ENCODE measurements around the gene SAMHD1.
"Not testable (repeated sequence)": the region's sequence is repeated elsewhere in the genome, so short reads cannot be mapped to it uniquely, and the experiment has no call there.

Gene SAMHD1

DNA sequence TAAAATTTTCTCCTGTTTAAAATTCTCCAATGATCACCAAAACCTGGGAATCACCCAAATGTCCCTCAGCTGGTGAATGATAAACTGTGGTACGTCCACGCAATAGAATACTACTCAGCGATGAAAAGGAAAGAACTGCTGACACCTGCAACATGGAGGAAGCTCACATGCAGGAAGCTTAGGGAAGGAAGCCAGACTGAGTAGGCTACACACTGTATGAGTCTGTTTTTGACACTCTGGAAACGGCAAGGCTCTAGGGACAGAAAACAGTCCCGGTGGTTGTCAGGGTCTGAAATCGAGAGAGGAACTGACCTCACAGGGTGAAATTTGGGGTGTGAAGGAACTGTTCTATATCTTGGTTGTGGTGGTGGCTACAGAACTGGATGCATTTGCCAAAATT lies 100.7 kb downstream of the SAMHD1 start:
- no peak for DNase-seq

DNA sequence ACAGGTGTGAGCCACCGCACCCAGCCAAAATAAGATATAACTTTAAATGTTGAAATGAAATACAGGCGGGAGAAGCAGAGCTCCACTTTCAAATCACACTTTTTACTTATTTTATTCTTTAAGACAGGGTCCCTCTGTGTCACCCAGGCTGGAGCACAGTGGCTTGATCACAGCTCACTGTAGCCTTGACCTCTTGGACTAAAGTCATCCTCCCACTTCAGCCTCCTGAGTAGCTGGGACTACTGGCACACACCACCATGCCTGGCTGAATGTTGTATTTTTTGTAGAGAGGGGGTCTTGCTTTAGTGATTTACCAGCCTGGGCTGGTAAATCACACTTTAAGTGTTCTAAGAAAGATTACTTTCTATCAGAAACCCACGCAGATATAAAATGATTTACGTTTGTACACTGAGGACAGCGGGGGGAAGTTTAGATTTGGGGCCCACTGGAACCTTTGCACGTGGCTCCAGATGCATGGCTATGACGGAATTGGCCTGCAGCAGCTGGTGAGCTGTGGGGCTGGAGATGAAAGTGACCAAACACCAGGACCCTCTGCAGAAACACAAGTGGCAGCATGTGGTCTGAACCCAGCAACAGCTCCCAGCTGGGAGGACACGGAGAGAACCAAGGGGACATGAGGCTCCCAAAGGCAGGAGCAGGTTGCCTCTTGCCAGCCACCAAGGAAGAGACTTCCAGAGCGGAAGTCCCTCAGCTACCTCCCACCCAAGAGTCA lies 102.0 kb downstream of the SAMHD1 start:
- no peak for DNase-seq

DNA sequence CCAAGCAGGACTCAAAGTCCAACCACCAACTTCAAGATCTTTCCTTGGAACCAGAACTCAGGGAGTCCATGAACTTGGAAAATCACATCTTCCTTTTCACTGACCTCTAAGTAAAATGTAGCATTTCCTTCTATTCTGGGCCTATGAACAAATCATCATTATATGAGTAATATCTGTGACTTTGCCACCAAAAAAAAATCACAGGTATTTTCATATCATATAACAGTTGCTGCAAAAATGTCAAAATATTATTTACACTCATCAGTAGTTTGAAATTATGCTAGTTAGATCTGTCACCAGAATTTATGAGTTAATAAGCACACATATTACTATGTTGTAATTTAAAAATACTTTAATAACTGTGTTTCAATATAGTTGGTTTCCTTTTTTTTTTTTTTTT lies 102.8 kb downstream of the SAMHD1 start:
- no peak for DNase-seq

GRCh38 chr20:36848078-36848660 lies 103.3 kb downstream of the SAMHD1 start:
- no peak for DNase-seq

DNA sequence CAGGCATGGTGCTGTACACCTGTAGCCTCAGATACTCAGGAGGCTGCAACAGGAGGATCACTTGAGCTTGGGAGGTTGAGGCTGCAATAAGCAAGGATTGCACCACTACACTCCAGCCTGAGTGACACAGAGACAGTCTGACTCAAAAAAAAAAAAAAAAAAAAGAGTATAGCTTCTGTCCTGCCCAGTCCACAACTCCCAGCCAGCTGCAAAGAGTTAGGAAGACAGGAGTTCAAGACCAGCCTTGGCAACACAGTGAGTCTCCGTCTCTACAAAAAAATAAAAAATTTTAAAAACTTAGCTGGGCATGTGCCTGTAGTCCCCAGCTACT lies 103.8 kb downstream of the SAMHD1 start:
- DNase-seq = no peak

DNA sequence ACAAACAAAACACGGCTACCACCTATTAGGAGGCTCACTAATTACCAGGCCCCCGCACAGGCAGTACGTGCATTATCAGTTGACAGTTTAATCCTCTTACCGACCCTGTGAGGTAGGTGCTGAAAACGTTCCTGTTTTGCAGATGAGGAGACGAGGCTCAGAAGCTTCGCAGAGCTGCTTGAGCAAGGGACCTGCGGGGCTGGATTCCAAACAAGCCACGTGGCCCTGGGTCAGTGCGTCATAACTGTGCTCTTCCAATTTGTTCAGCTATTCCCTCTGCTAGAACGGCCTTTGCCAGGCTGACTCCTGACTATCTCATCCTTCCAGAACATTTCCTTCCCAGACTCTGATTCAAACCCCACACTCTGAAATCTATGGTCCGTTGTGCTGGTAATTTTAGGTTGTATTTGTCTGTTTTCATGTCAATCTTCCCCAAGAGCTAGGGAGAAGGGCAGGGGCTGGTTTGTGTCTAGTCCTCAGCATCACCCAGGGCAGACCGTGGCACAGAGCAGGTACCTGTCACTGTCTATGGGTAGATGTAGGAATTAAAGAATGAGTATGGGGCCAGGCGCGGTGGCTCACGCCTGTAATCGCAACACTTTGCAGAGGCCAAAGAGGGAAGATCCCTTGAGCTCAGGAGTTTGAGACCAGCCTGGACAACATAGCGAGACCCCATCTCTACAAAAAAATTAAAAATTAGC lies 104.3 kb downstream of the SAMHD1 start:
- DNase-seq = no peak

DNA sequence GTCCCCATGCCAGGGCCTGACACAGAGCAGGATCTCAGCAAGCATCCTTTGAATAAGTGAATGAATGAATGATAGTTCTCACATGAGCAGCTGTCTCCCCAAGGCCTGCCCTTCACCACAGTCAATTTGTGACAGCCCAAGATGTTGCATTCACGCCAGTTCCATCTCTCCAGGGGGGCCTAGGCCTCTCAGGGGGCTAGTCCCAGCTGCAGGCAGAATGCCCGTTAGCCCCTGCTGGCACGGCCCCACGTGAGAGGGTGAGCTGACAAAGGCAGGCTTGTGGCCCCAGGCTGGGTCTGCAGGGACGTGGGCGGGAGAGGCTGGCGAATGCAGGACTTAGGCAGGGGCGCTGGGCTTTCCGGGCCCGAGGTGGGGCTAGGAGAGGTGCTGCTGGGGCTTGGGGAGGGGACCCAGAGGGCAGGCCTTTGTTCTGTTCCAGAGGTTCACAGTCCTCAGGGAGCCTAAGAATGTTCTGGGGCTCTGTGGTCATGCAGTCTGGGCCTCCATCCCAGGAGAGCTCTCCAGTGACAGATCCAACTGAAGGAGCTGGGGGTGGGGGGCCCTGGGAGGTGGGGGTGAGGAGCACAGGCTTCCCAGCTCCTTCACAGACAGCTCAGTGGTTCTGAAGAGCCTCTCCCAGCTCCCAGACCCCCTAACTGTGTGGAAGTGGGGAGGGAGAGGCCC lies 106.1 kb downstream of the SAMHD1 start:
- no peak for DNase-seq

DNA sequence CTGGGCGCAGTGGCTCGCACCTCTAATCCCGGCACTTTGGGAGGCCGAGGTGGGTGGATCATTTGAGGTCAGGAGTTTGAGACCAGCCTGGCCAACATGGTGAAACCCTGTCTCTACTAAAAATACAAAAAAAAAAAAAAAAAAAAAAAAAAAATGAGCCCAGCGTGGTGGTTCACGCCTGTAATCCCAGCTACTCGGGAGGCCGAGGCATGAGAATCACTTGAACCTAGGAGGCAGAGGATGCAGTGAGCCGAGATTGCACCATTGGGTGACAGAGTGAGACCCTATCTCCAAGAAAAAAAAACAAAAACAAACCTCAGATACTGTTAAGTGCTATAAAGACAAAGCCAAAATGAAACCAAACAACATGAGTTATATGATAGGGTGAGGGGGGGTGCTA lies 110.5 kb downstream of the SAMHD1 start:
- DNase-seq = not testable (repeated sequence)
